GM18520 (cell line): ENCODE measurements around the gene NAA30.

ENCODE experiments used
- ATAC-seq: cut with Tn5 transposase; IDR thresholded peaks from one replicate; pipeline ENCODE4 v1.9.1; 2021; ENCODE audit not compliant: unreplicated experiment

The NAA30 gene

DNA sequence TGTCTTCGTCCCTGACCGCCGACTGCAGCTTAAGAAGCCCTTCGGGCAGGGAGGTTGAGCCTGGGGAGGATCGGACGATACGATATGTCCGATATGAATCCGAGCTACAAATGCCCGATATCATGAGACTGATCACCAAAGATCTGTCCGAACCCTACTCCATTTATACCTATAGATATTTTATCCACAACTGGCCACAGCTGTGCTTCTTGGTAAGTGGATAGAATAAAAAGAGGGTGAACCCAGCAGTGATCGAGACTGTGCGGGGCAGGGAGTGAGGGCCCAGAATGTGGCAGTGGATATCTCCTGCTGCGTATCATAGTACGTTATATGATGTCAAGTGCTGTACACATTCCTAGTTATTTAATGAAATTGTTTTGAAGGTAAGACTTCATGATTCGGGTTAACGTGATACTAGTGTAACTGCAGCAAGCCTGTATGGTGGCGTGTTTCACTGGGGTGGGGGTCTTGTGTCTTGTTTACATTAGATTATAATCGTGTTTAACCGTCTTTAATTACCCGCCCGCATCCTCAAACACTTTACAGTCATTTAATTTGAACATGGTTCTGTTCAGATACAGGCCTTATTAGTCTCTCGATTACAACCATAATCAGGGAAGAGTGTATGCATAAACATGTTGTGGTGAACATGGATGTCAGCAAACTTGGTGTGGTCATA is 1.3 kb downstream of the NAA30 start:
- ATAC-seq, result no peak

DNA sequence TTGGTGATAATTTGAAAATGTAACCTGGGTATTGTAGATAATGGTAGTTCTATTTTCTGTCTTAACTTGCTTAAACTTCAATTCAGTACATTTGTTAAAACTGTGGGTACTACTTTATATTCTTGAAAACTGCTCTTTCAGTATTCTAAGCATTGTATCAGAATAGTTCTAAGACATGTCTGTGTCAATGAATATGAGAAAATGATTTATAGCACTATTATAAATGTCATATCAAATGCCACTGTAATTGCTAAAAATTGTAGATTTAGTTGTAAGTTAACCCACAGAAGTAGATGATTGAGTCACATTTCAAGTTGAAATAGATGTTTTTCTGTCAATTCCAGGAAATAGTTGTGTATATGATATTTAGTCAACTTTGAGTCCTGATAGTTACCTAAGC is 2.4 kb downstream of the NAA30 start:
- ATAC-seq, result no peak

DNA sequence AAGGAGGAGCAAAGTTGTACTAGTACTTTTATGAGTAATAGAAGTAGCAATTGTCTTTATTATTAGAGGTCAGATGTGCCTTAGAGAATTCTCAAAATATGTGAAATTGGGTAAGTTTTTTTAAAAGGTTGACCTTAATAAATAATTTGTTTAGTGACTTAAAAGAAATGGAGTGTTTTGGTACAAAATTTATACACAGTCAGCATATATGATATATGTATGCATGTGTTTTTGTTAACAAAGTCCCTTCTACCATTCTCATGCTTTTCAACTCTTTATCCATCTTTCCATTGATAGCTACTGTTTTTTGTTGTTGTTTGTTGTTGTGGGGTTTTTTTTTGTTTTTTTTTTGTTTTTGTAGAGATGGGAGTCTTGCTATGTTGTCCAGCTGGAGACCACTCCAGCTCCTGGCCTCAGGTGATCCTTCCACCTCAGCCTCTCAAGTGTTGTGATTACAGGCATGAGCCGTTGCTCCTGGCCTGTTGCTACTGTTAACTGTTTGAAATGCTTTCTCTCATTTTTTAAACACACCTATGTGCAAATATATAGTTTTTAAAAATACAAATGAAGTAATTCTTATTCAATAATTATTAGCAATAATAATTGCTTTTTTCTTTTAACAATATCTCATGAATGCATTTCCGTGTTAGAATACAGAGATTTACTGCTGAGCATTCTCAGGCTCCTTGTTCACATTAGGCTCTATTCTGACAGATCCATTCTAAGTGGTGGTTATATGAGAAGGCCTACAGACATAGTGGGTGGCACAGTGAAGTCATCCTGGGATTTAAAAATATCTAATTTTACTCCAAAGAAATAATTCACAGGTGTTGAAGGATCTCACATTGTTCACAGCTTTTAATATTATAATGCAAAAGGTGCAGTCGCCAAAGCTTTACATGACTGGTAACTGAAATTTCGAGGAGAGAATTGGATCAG is 10.4 kb downstream of the NAA30 start:
- no peak for ATAC-seq

DNA sequence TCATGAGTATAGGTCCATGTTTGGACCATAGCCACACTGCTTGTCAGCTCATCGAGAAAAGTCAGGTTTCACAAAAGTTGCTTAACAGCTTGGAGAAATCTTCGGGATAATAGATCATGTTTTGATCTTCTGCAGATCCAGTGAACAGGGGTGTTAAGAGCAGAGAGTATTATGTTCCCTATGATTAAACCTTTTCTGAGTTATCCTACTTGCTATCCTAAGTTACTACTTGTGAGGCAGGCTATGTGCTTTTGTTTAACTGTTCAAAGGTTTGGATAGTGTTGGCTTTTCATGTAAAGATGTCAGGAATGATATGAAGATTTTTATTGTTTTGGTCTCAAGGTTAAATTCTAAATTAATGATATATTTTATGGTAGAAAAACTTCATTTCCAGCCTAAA is 11.1 kb downstream of the NAA30 start:
- ATAC-seq, result no peak

DNA sequence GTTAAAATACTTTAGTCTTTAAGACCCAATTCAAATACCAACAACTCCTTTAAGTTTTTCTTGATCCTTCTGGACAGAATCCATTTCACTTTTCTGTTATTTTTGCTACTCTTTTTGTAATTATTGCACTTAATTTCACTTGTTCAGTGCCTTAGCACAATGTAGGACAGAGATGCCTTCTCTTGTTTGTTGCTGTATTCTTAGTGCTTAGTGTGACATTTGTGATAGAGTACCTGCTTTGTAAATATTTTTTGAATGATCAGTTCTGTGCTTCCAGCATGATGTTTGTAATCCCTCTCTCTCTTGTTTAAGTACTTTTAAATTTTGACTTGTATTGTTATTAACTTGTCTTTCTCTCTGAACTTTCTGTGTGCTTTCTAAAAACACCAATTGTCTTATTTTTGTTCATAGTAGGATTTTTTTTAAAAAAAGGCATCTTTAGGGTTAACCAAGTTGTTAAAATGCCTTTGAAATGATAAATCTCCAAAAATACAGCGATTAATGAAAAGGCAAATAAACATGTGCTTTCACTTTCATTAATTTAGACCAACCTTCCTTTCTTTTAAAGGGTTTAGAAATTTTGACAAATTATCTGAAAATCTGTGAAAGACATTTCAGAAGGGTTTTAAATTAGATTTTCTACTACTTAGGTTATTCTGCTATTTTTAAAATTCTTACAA is 11.9 kb downstream of the NAA30 start:
- ATAC-seq, result no peak

DNA sequence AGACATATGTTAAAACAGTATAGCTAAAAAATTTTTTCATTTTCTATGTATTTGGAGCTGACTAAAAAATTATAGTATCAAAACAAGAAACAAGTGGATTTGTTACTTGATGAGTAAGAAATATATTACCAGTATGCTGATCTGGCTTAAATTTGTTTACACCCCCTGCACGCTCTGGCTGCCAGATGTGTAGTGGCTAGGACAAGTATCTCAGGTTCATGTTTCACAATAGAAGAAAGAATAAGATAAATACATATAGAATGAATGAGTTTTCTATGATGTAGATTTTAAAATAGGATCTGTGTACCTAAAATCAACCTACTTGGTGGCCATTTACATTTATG is 13.1 kb downstream of the NAA30 start:
- no peak for ATAC-seq

DNA sequence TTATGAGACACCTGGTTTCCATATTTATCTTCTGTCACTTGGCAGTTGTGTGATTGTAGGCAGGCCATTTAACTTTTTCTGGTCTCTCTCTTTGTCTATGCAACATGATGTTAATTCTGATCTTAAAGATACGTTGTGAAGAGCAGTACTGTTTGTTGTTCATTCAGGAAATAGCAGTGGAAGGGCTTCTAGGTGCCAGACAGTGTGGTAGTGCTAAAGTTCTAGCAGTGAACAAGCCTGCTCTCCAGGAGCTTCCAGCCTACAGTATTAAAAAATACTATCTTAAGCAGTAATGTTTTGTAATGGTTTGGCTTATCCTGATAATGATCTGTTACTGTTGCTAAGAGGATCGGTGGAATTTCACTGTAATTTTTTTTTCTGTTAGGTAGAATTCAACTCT is 15.2 kb downstream of the NAA30 start:
- ATAC-seq, result no peak

DNA sequence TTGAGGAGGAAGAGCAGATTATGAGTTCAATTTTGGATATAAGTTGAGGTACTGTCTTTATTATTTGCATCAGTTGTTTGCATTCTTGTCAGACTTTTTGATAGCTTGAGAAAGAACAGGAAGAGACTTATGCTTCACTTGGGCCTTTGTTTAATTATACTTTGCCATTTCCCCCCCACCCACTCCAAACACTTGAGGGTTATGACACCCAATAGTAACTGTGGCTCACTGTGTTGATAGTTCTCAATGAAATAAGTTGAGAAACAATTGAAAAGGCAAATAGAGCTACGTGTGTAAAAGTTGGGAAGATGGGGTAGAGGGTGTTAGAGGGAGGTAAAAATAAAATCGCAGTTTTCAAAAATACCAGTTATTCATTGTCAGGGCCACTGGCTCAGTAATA is 17.7 kb downstream of the NAA30 start:
- no peak for ATAC-seq

DNA sequence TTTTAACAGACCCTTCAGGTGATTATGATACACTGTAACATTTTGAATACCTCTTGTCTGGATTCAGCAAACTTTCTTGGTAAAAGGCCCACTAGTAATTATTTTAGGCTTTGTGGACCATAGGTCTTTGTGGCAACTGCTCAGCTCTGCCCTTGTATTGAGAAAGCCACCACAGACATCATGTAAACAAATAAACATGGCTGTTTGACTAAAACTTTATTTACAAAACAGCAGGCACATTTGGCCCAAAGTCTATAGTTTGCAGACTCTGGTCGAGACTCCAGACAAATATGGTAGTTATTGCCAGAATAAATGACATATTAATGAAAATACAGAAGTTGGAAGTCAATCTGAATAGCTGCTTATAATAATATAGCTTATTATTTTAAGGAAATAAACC is 18.2 kb downstream of the NAA30 start:
- no peak for ATAC-seq

DNA sequence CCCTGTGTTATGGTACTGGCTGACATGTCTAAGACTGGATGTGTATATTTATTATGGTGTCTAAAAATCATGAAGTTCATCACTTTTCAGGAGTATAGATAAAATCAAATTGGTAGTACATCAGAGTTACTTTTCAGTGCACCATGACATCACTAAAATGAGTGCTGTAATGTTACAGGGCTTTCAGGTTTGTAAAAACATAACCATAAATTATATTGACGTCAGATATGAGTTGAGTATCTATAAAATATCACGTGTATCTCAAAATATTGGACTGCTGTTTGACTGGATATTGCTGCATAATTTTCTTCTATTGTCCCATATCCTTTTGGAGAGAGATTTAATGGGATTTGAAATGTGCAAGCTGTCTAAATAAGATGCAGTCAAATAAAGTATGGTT is 22.0 kb downstream of the NAA30 start:
- no peak for ATAC-seq

DNA sequence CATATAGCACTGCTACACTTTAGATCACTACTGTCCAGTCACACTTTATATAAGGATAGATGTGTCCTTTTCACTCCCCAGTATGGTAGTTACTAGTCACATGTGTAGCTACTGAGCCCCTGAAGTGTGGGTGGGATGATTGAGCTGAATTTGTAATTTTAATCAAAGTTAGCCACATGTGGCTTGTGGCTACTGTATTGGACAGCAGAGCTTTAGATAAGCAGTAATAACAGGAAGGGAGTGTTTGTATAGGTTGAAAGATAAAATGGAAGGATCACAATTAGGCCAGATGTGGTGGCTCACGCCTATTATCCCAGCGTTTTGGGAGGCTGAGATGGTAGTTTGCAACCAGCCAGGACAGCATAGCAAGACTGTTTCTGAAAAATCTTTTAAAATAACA is 23.5 kb downstream of the NAA30 start:
- ATAC-seq, result no peak

DNA sequence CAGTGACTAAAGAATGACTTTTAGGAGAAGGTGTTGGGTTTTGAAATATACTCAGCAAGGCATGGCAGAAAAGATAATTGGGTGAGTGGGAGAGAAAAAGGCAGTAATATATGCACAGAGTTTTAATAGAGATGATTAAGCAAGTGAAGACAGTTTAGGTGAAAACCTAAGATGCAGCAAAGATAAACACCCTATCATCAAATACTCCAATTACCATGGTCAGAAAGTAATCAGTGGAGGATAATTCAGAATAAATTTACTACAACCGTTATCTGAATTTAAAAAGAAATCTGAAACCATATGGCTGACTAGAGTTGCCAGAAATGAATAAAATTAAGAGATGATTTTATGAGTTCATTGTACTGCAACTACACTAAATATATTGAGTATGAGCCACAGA is 26.8 kb downstream of the NAA30 start:
- no peak for ATAC-seq

DNA sequence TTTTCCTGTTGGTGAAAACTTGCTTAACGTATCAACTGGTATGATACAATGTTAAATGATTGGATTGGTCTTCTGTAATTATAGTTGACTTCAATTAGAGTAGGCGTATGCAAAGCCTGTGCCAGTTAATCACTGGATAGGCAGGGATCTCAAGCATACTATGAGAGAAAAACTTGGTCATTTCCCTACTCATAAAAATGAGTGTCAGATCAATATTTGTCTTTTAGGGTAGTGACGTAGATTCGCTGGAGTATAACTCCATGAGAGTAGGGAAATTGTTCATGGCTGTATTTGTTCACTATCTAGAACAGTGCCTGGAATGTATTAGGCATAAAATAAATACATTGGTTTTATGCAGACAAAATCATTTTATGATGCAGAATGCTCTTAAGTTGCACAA is 28.6 kb downstream of the NAA30 start:
- no peak for ATAC-seq

DNA sequence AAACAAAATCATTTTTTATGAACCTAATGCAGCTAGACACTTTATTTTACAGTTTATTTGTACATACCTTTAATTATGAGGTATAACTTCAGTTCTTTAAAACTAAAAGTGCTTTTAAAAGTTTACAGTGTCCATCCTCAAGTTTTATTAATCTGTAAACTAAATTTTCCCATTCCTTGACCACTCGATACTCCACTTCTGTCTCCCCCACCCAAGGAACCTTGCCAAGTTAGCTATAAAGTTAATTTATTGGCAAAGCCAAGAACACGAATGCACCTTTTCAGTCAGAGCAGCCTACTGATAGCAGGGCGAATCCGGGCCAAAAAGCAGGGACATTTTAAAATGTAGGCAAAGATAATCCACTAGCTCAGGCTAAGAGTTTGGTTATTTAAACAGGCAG is 29.6 kb downstream of the NAA30 start:
- no peak for ATAC-seq

DNA sequence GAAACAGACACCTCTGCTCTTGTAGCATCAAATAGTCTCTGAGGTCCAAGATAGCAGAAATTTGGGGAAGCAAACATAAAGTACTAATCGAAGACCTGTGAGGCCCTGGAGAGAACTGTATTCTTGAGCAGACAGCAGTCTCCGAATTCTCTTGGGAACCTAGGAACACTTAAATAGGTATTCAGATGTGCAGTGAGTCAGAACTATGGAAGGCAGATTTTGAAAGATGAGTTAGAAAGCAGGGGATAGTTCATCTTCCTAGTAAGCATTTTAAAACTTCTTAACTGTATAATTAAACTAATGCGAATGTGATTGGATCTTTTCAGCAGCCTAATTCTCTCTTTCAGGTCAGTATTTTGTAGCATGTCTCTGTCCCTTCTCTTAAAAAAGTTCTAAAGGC is 30.6 kb downstream of the NAA30 start:
- no peak for ATAC-seq

DNA sequence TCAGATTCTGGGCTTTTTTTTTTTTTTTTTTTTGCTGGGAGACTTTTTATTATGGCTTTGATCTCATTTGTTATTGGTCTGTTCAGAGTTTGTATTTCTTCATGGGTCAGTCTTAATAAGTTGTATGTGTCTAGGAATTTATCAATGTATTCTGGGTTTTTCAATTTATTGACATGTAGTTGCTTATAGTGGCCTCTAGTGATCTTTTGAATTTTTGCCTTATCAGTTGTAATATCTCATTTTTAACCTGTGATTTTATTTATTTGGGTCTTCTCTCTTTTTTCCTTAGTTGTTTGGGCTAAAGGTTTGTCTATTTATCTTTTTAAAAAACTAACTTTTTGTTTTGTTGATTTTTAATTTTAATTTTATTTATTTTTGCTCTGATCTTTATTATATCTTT is 45.5 kb downstream of the NAA30 start:
- no peak for ATAC-seq

DNA sequence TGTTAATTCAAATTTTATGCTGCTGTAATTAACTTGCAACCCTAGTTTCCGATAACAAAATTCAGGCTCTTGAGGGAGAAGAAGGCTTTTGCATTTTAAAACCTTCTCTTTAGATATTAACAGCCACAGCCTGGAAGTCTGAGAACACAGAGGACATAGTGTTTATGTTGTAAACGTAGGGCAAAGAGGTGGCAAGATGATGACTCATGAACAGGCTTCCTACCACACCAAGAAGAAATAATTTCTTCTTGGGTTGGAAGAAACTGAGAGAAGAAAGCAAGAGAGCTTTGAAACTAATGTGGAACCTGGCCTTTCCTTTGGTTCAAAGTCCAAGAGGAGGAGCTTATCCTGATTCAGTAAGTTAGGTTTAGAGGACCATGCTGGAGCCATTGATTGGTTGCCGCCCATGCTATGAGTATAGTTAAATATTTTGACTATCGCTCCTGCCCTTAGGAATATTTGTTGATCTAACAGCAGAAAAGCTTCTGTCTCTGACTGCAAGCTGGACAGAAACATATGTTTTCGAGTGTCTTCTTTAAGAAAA is 71.5 kb downstream of the NAA30 start:
- no peak for ATAC-seq

DNA sequence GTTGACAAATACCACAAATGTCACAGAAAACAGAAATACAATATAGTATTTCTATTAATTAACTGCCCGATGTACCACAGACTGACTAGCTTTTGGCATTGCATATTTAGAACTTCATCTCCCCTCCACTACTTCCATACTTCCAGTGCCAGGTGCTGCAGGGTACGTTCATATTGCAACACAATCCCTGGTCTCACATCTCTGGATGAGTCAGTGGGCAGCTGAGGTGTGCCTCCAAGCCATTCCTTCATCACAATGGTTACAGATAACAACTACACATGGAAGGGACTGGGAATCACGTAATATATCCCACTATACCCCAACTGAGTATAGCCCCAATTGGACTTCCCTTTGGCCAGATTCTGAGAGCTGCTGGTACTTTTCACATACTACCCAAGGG is 72.2 kb downstream of the NAA30 start:
- no peak for ATAC-seq

DNA sequence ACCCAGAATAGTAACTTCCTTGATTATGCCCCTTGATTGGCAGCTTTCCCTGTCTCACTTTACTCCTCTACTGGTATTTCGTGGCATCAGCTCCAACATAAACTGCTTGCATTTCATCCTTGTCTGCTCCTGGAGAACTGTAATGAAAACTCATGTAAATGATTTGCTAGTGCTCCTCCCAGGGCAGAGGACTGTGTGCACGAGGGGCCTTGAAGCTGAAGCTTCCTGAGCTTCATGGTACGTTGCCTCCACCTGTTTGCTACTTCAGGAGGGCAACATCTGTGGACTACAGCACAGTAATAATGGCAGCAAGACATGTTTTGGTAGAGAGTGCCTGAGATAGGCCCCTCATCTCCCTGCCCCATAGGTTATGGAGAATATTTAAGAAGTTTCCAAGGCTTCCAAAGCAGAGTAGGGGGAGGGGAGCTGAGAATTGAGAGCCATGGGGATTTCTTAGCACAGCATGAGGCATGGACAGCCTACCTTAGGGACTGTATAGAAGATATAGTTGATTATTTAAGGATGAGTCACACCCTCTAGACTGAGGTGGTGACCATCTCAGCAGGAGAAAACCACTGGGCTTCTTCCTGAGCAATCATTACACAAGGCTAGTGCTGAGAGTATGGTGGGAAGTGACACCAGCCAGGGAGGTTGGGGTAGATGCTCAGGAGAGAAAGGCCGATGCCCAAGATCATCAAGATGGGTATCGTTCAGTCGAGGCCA is 73.8 kb downstream of the NAA30 start:
- ATAC-seq, result no peak
